ENCODE results near the gene ACOXL.

The ACOXL gene

DNA sequence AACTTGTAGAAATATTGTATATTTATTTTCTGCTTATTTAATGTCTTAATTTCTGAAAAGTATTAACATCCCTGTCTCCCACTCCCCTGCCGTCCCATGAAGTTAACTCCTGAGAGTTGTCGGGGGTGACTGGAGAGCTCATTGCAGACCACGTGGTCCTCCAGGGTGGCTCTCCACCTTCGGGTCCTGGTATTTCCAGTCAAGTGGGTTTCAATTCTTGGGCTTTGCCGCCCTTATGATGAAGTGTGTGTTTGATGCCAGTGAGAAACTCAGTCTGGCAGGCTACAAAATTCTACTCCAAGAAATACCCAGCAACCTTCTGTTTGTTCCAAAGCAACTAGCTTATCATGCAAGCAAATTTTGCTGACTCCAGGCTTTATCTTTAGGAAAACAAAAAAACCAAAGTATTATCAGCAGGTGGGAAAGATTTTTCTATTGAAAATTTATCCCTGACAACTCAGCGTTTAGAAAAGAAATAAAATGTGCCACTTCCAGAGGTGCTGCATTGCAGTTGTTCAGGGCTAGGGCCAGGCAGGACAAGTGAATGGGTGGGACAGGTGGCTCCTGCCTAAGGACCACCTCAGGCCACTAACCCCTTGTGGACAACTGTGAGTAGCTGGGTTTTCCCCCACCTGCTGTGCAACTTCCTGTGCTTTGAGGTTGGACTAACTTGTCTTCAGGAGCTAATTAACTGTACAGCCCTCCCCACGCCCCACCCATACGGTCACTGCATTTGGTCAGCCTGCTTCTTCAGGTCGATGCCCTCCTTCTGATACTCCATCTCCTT lies 434.9 kb downstream of the ACOXL start:
- no peak for DNase-seq (ENCODE audit: low read depth)

DNA sequence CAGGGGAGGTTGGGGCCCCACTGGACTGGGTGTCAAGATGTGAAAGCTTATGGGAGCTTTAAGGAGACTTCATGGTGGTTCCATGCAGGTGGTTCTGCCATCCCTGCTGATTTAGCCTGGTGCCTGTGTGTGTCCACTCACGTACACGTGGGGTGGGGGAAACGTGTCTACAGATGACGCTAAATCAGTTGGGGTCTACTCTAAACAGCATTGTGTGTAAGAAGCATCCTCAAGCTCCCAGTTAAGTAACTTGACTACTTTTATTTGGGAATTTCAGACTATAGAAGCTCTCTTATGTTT lies 435.4 kb downstream of the ACOXL start:
- no peak for DNase-seq (ENCODE audit: low read depth)
